DND-41 (cell line): ENCODE measurements around the gene APOL3.

Source experiments
- ATAC-seq: fragments of 200-7000 bp; cut with Tn5 transposase; 3 replicates; pipeline ENCODE4 v1.9.1; 2021; ENCODE audit warnings: low read depth; ENCODE audit not compliant: insufficient read depth
- DNase-seq: peaks from one replicate; pipeline ENCODE4 v3.0.0-alpha.2; 2020
- H2AFZ ChIP-seq: 2 replicates; pipeline ENCODE4 v1.6.0; 2012; ENCODE audit warnings: low read depth, low read length
- H3K27ac ChIP-seq: 2 replicates; pipeline ENCODE4 v1.5.1; 2012; ENCODE audit warnings: low read length, inconsistent platforms
- H3K27me3 ChIP-seq: fragments of 200-600 bp; sonication (generic); 2 replicates; pipeline ENCODE4 v1.6.0; 2012; ENCODE audit warnings: low read length, mild to moderate bottlenecking, inconsistent platforms; ENCODE audit not compliant: insufficient read depth, poor library complexity
- H3K36me3 ChIP-seq: 2 replicates; pipeline ENCODE4 v1.5.1; 2012; ENCODE audit warnings: low read length, inconsistent platforms; ENCODE audit not compliant: insufficient read depth
- H3K4me1 ChIP-seq: 2 replicates; pipeline ENCODE4 v1.5.1; 2012; ENCODE audit warnings: mild to moderate bottlenecking, low read length; ENCODE audit not compliant: insufficient read depth
- H3K4me2 ChIP-seq: 2 replicates; pipeline ENCODE4 v1.6.0; 2012; ENCODE audit warnings: mild to moderate bottlenecking, moderate library complexity, low read length, inconsistent platforms; ENCODE audit not compliant: insufficient read depth
- H3K4me3 ChIP-seq, 2 experiments: fragments of 200-600 bp in 1 of 2; shearing (Covaris generic) in 1 of 2; 2 replicates each; pipeline ENCODE4 v1.5.1; 2012 to 2016; ENCODE audit warnings: inconsistent platforms in 2 of 2, low read length in 2 of 2, mild to moderate bottlenecking in 2 of 2, low read depth in 1 of 2, moderate library complexity in 1 of 2
- H3K79me2 ChIP-seq: 2 replicates; pipeline ENCODE4 v1.6.0; 2012; ENCODE audit warnings: low read length, inconsistent platforms; ENCODE audit not compliant: insufficient read depth
- H3K9ac ChIP-seq: 2 replicates; pipeline ENCODE4 v1.6.0; 2012; ENCODE audit warnings: low read depth, mild to moderate bottlenecking, inconsistent platforms, low read length, moderate library complexity
- H3K9me3 ChIP-seq: 2 replicates; pipeline ENCODE4 v1.5.1; 2012; ENCODE audit warnings: low read length, moderate library complexity, mild to moderate bottlenecking, inconsistent platforms; ENCODE audit not compliant: insufficient read depth, severe bottlenecking
- H4K20me1 ChIP-seq: 2 replicates; pipeline ENCODE4 v1.6.0; 2012; ENCODE audit warnings: low read length; ENCODE audit not compliant: insufficient read depth
- CTCF ChIP-seq: IDR thresholded peaks from 2 replicates; pipeline ENCODE4 v1.5.1; 2012; ENCODE audit warnings: borderline replicate concordance, low read length, moderate library complexity, mild to moderate bottlenecking; ENCODE audit not compliant: poor library complexity, severe bottlenecking; ENCODE audit errors: extremely low read depth
- EZH2 ChIP-seq: IDR thresholded peaks from 3 replicates; pipeline ENCODE4 v1.6.1; 2012; ENCODE audit warnings: borderline replicate concordance, low read depth, mild to moderate bottlenecking, moderate library complexity, low read length, inconsistent platforms; ENCODE audit not compliant: severe bottlenecking

The APOL3 gene

GRCh38 chr22:36117053-36117554 lies 43.5 kb downstream of the APOL3 start:
- TF ChIP-seq CTCF (no peak), EZH2 (no peak)
- no peaks in the 10 kb centered on the region for H4K20me1 ChIP-seq

DNA sequence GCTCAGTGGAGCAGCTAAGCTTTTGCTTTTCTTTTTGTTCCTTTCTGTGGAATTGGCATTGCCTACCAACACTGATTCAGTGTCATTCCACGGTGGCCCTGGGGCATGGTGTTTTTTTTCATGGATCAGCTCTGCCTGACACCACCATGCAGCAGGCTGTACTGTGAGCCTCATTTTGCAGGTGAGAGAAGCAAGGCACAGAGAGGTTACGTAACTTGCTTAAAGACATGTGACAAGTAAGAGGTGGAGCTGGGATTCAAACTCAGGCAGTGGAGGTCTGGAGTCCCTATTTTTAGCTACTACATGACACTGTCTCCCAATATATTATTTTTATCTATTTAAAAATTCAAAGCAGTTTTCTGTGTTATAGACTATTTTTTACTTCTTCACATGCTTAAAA lies 44.4 kb downstream of the APOL3 start:
- Histone ChIP-seq H3K9ac (no peak overlapping the region), H3K9me3 (no peaks in the 10 kb centered on the region), H3K4me3 (no peak overlapping the region), H3K27ac (no peak overlapping the region), H2AFZ (no peak overlapping the region), H3K36me3 (no peaks in the 10 kb centered on the region), H3K79me2 (no peaks in the 10 kb centered on the region), H4K20me1 (no peaks in the 10 kb centered on the region), H3K4me1 (no peaks in the 10 kb centered on the region), H3K27me3 (no peaks in the 10 kb centered on the region), H3K4me2 (no peak overlapping the region)
- TF ChIP-seq EZH2 (no peak), CTCF (no peak)
- ATAC-seq (no peak), DNase-seq (no peak)

More at GRCh38 chr22:36117053-36117554, 43.5 kb downstream of the APOL3 start:
- no peak overlapping the region for H3K27ac ChIP-seq
- no peak overlapping the region for H3K4me2 ChIP-seq
- ATAC-seq (no peak), DNase-seq (no peak)
- no peaks in the 10 kb centered on the region for H3K27me3 ChIP-seq
- no peaks in the 10 kb centered on the region for H3K9me3 ChIP-seq
- H3K36me3 ChIP-seq: no peaks in the 10 kb centered on the region
- no peaks in the 10 kb centered on the region for H3K4me1 ChIP-seq
- no peak overlapping the region for H2AFZ ChIP-seq
- no peak overlapping the region for H3K4me3 ChIP-seq
- no peak overlapping the region for H3K9ac ChIP-seq
- no peaks in the 10 kb centered on the region for H3K79me2 ChIP-seq

GRCh38 chr22:36113121-36113520 lies 47.4 kb downstream of the APOL3 start:
- no peaks in the 10 kb centered on the region for H3K79me2 ChIP-seq
- no peak overlapping the region for H3K4me3 ChIP-seq
- H3K4me2 ChIP-seq: no peak overlapping the region
- no peaks in the 10 kb centered on the region for H3K9me3 ChIP-seq
- no peaks in the 10 kb centered on the region for H3K36me3 ChIP-seq
- ATAC-seq (no peak), DNase-seq (no peak)
- no peak overlapping the region for H2AFZ ChIP-seq
- no peak overlapping the region for H3K27ac ChIP-seq
- TF ChIP-seq CTCF (no peak), EZH2 (no peak)
- H3K27me3 ChIP-seq: no peaks in the 10 kb centered on the region
- no peak overlapping the region for H3K9ac ChIP-seq
- H4K20me1 ChIP-seq: no peaks in the 10 kb centered on the region
- H3K4me1 ChIP-seq: no peaks in the 10 kb centered on the region

GRCh38 chr22:36111316-36111715 lies 49.2 kb downstream of the APOL3 start:
- H3K27ac ChIP-seq: no peak overlapping the region
- no peak overlapping the region for H3K4me2 ChIP-seq
- no peaks in the 10 kb centered on the region for H3K27me3 ChIP-seq
- H2AFZ ChIP-seq: no peak overlapping the region
- DNase-seq: no peak
- H3K9ac ChIP-seq: no peak overlapping the region
- H3K79me2 ChIP-seq: no peaks in the 10 kb centered on the region
- H3K4me1 ChIP-seq: no peaks in the 10 kb centered on the region
- no peaks in the 10 kb centered on the region for H4K20me1 ChIP-seq
- no peak for ATAC-seq
- no peak for TF ChIP-seq EZH2
- TF ChIP-seq CTCF: no peak
- H3K9me3 ChIP-seq: no peaks in the 10 kb centered on the region
- no peaks in the 10 kb centered on the region for H3K36me3 ChIP-seq
- no peak overlapping the region for H3K4me3 ChIP-seq
